KMS-11 (cell line): ENCODE results near the gene TEF.

Experiments used
- H2AFZ ChIP-seq: fragments of 200-600 bp; sonication (generic); 2 replicates; pipeline ENCODE4 v1.6.1; 2016; ENCODE audit warnings: antibody characterized with exemption, mixed run types, low read depth
- H3K27ac ChIP-seq: fragments of 200-600 bp; sonication (generic); 2 replicates; pipeline ENCODE4 v1.6.1; 2016; ENCODE audit warnings: mild to moderate bottlenecking, mixed run types
- H3K27me3 ChIP-seq: fragments of 200-600 bp; sonication (generic); 2 replicates; pipeline ENCODE4 v1.6.1; 2017; ENCODE audit warnings: mild to moderate bottlenecking, low read depth, mixed run types, moderate library complexity; ENCODE audit not compliant: insufficient read depth
- H3K36me3 ChIP-seq: fragments of 200-600 bp; sonication (generic); 2 replicates; pipeline ENCODE4 v1.6.1; 2017; ENCODE audit warnings: mild to moderate bottlenecking, mixed run types; ENCODE audit not compliant: insufficient read depth
- H3K4me1 ChIP-seq: fragments of 200-600 bp; sonication (generic); 2 replicates; pipeline ENCODE4 v1.6.1; 2016; ENCODE audit warnings: mild to moderate bottlenecking, low read depth, mixed run types; ENCODE audit not compliant: poor library complexity, severe bottlenecking
- H3K4me2 ChIP-seq: fragments of 200-600 bp; sonication (generic); 2 replicates; pipeline ENCODE4 v1.7.0; 2016; ENCODE audit warnings: mild to moderate bottlenecking, mixed run types
- H3K4me3 ChIP-seq: fragments of 200-600 bp; sonication (generic); IDR thresholded peaks from 2 replicates; pipeline ENCODE4 v1.6.1; 2017; ENCODE audit warnings: low read depth, low read length, mixed read lengths; ENCODE audit not compliant: insufficient read depth
- H3K79me2 ChIP-seq: fragments of 200-600 bp; sonication (generic); 2 replicates; pipeline ENCODE4 v1.6.1; 2016; ENCODE audit warnings: low read depth, mixed run types; ENCODE audit not compliant: insufficient read depth
- H3K9ac ChIP-seq: fragments of 200-600 bp; sonication (generic); 2 replicates; pipeline ENCODE4 v1.6.1; 2016; ENCODE audit warnings: mild to moderate bottlenecking, mixed run types
- H4K20me1 ChIP-seq: fragments of 200-600 bp; sonication (generic); 2 replicates; pipeline ENCODE4 v1.6.1; 2016; ENCODE audit warnings: mild to moderate bottlenecking, mixed run types; ENCODE audit not compliant: insufficient read depth
- CTCF ChIP-seq: fragments of 200-600 bp; sonication (generic); conservative IDR thresholded peaks from 2 replicates; pipeline ENCODE4 v1.6.1; 2017; ENCODE audit warnings: low read depth, mild to moderate bottlenecking, antibody characterized with exemption, low read length, moderate library complexity, mixed read lengths

TEF gene

GRCh38 chr22:41382098-41382578 lies 396 bp downstream of the TEF start:
- no peaks in the 10 kb centered on the region for H4K20me1 ChIP-seq
- no peak for TF ChIP-seq CTCF
- no peaks in the 10 kb centered on the region for H3K36me3 ChIP-seq

GRCh38 chr22:41382610-41383009 lies 868 bp downstream of the TEF start:
- no peak overlapping the region for H3K9ac ChIP-seq
- no peaks in the 10 kb centered on the region for H3K36me3 ChIP-seq
- H3K79me2 ChIP-seq, result no peaks in the 10 kb centered on the region
- peaks cover 16% of the 10 kb centered on the region for H3K4me1 ChIP-seq
- H3K27ac ChIP-seq, result no peak overlapping the region
- TF ChIP-seq CTCF, result no peak
- no peaks in the 10 kb centered on the region for H3K27me3 ChIP-seq
- H3K4me2 ChIP-seq, result peak overlapping the region; percentile 57
- no peak overlapping the region for H3K4me3 ChIP-seq
- H2AFZ ChIP-seq, result peak overlapping the region; percentile 70; the same call in 1 of the 2 replicates
- no peaks in the 10 kb centered on the region for H4K20me1 ChIP-seq

More at GRCh38 chr22:41382098-41382578, 396 bp downstream of the TEF start:
- Histone ChIP-seq H3K4me2 (peak overlapping the region; percentile 57), H3K9ac (peak overlapping the region; percentile 77; the same call in 1 of the 2 replicates), H3K4me1 (peaks cover 16% of the 10 kb centered on the region), H3K4me3 (no peak overlapping the region), H3K27me3 (no peaks in the 10 kb centered on the region), H3K27ac (peak overlapping the region; percentile 69), H3K79me2 (no peaks in the 10 kb centered on the region), H2AFZ (peak overlapping the region; percentile 70; the same call in 1 of the 2 replicates)

GRCh38 chr22:41383085-41383484 lies 1.3 kb downstream of the TEF start:
- Histone ChIP-seq H3K27ac (no peak overlapping the region), H3K4me2 (no peak overlapping the region; the same call in 1 of the 2 replicates), H2AFZ (no peak overlapping the region), H3K27me3 (no peaks in the 10 kb centered on the region), H3K9ac (no peak overlapping the region), H4K20me1 (no peaks in the 10 kb centered on the region), H3K4me3 (no peak overlapping the region), H3K4me1 (peaks cover 16% of the 10 kb centered on the region), H3K79me2 (no peaks in the 10 kb centered on the region), H3K36me3 (no peaks in the 10 kb centered on the region)
- no peak for TF ChIP-seq CTCF

- Histone ChIP-seq H3K27ac (no peak overlapping the region), H4K20me1 (no peaks in the 10 kb centered on the region), H3K4me3 (no peak overlapping the region), H2AFZ (no peak overlapping the region), H3K4me1 (peaks cover 16% of the 10 kb centered on the region), H3K79me2 (no peaks in the 10 kb centered on the region), H3K9ac (no peak overlapping the region), H3K36me3 (no peaks in the 10 kb centered on the region), H3K4me2 (no peak overlapping the region), H3K27me3 (no peaks in the 10 kb centered on the region)
- no peak for TF ChIP-seq CTCF
These were observed 2.4 kb downstream of the TEF start for GRCh38 chr22:41384128-41384527.
